Coronary artery (tissue), 2 donors: ENCODE measurements around the gene DPP8.
A peak's percentile ranks its signal among the peaks of the same experiment; 100 is the strongest.
"Not testable (repeated sequence)": the region's sequence is repeated elsewhere in the genome, so short reads cannot be mapped to it uniquely, and the experiment has no call there.

Experiments used
- DNase-seq: peaks from one replicate; pipeline ENCODE4 v3.0.0-alpha.2; 2017; ENCODE audit warnings: low spot score
- H3K27ac ChIP-seq, 2 donors: fragments of 200-600 bp; sonication (generic); one replicate each; pipeline ENCODE4 v1.5.1; 2016 to 2019
- H3K4me3 ChIP-seq: fragments of 200-600 bp; sonication (generic); 2 replicates; pipeline ENCODE4 v1.5.1; 2016; ENCODE audit warnings: mild to moderate bottlenecking, moderate library complexity
- CTCF ChIP-seq: fragments of 200-600 bp; sonication (generic); IDR thresholded peaks from one replicate; pipeline ENCODE4 v1.5.1; 2019; ENCODE audit warnings: antibody characterized with exemption

The DPP8 gene

GRCh38 chr15:65399001-65399706 lies 118.3 kb downstream of the DPP8 start:
- H3K27ac ChIP-seq = no peak overlapping the region
- no peak overlapping the region for H3K4me3 ChIP-seq
- TF ChIP-seq CTCF = no peak
- DNase-seq = no peak

GRCh38 chr15:65398486-65398885 lies 119.0 kb downstream of the DPP8 start:
- H3K4me3 ChIP-seq, DNase-seq, H3K27ac ChIP-seq: not testable (repeated sequence)

- Histone ChIP-seq H3K4me3 (no peak overlapping the region), H3K27ac (no peak overlapping the region)
- no peak for TF ChIP-seq CTCF
- no peak for DNase-seq
These were observed 120.5 kb downstream of the DPP8 start for GRCh38 chr15:65396965-65397317.

GRCh38 chr15:65396283-65396964 lies 121.1 kb downstream of the DPP8 start:
- no peak overlapping the region for H3K4me3 ChIP-seq

GRCh38 chr15:65395567-65396202 lies 121.8 kb downstream of the DPP8 start:
- no peak for TF ChIP-seq CTCF
- Histone ChIP-seq H3K4me3 (peak overlapping the region; percentile 57), H3K27ac (no peak overlapping the region)
- no peak for DNase-seq

More at GRCh38 chr15:65396283-65396964, 121.1 kb downstream of the DPP8 start:
- no peak for DNase-seq
- H3K27ac ChIP-seq = no peak overlapping the region
- no peak for TF ChIP-seq CTCF

GRCh38 chr15:65394936-65395335 lies 122.6 kb downstream of the DPP8 start:
- Histone ChIP-seq H3K27ac (no peak overlapping the region), H3K4me3 (no peak overlapping the region)
- no peak for DNase-seq
- no peak for TF ChIP-seq CTCF

GRCh38 chr15:65394280-65394789 lies 123.2 kb downstream of the DPP8 start:
- DNase-seq = no peak
- Histone ChIP-seq H3K4me3 (no peak overlapping the region), H3K27ac (no peak overlapping the region)
- no peak for TF ChIP-seq CTCF
